HepG2 (cell line): ENCODE measurements around the gene TMEM8B. TPM values are rescaled to one million over a fixed set of nuclear protein-coding genes. Genes with fewer than 3 reads are reported as not detected.

ENCODE experiments used
- CBX5 ChIP-seq: sonication (generic); formaldehyde crosslinking; IDR thresholded peaks from 2 replicates; pipeline ENCODE4 v1.4.0; 2020; ENCODE audit warnings: missing genetic modification reagents, borderline replicate concordance
- ELF4 ChIP-seq: sonication (generic); formaldehyde crosslinking; IDR thresholded peaks from 2 replicates; pipeline ENCODE4 v1.5.0; 2020; ENCODE audit warnings: missing genetic modification reagents, mild to moderate bottlenecking, moderate library complexity, borderline replicate concordance
- NPAS2 ChIP-seq: sonication (generic); formaldehyde crosslinking; IDR thresholded peaks from 2 replicates; pipeline ENCODE4 v1.8.0; 2022; ENCODE audit warnings: mild to moderate bottlenecking, missing genetic modification reagents, borderline replicate concordance
- PRMT3 ChIP-seq: sonication (generic); formaldehyde crosslinking; IDR thresholded peaks from 2 replicates; pipeline ENCODE4 v1.8.1; 2022; ENCODE audit warnings: low read depth, mild to moderate bottlenecking, moderate library complexity, missing genetic modification reagents, borderline replicate concordance
- RBFOX2 ChIP-seq: fragments of 200-400 bp; formaldehyde crosslinking; IDR thresholded peaks from 2 replicates; pipeline ENCODE4 v1.6.1; 2017; ENCODE audit warnings: low read depth, mild to moderate bottlenecking, low read length
- SAFB2 ChIP-seq: sonication (generic); formaldehyde crosslinking; IDR thresholded peaks from 2 replicates; pipeline ENCODE4 v1.5.1; 2020; ENCODE audit warnings: missing genetic modification reagents, low read depth, mild to moderate bottlenecking, borderline replicate concordance
- ZNF451 ChIP-seq: sonication (generic); formaldehyde crosslinking; IDR thresholded peaks from 2 replicates; pipeline ENCODE4 v1.5.0; 2020; ENCODE audit warnings: mild to moderate bottlenecking, missing genetic modification reagents
- ZNF564 ChIP-seq: sonication (generic); formaldehyde crosslinking; IDR thresholded peaks from 2 replicates; pipeline ENCODE4 v1.8.1; 2023; ENCODE audit warnings: mild to moderate bottlenecking, missing genetic modification reagents
- polyA plus RNA-seq, 8 experiments: library from polyadenylated mRNA; depleted of rRNA in 3 of 8; stranded (reverse) in 7 of 8; unstranded in 1 of 8; fragments of >200 nt; fragmentation: Illumina TruSeq in 4 of 8; extraction: Trizol in 4 of 8; gene quantifications; 2 replicates each; pipeline versions ENCODE4 v1.2.1 to v1.2.3, GENCODE V29; 2011 to 2016; ENCODE audit warnings: low read depth in 4 of 8, missing spikeins in 1 of 8, mixed read lengths in 1 of 8; ENCODE audit not compliant: insufficient read depth in 1 of 8
- total RNA-seq, 5 experiments: library from RNA; depleted of rRNA; stranded (reverse); fragments of >200 nt; fragmentation: Illumina TruSeq; extraction: Trizol; gene quantifications; 2 replicates each; pipeline ENCODE4 v1.2.3, GENCODE V29; 2016; ENCODE audit warnings: low read depth in 1 of 5
- TF ChIP-seq, protein P1 (sequence below): IDR thresholded peaks from 2 replicates; pipeline ENCODE4 v1.6.1; 2016; ENCODE audit warnings: low read depth, control low read depth
- TF ChIP-seq, protein P2 (sequence below): sonication (generic); formaldehyde crosslinking; IDR thresholded peaks from 2 replicates; pipeline ENCODE4 v1.8.0; 2022; ENCODE audit warnings: mild to moderate bottlenecking, missing genetic modification reagents, borderline replicate concordance
- TF ChIP-seq, protein P3 (sequence below): sonication (generic); formaldehyde crosslinking; IDR thresholded peaks from 2 replicates; pipeline ENCODE4 v1.5.1; 2020; ENCODE audit warnings: missing genetic modification reagents, mild to moderate bottlenecking, borderline replicate concordance
- TF ChIP-seq, protein P4 (sequence below): sonication (generic); formaldehyde crosslinking; IDR thresholded peaks from 2 replicates; pipeline ENCODE4 v1.4.0; 2020; ENCODE audit warnings: mild to moderate bottlenecking, missing genetic modification reagents
- TF ChIP-seq, protein P5 (sequence below), 2 experiments: fragments of 450-650 bp in 1 of 2; sonication (generic) in 1 of 2; formaldehyde crosslinking in 1 of 2; IDR thresholded peaks; 2 replicates each; pipeline versions ENCODE4 v1.6.1 to v1.8.0; 2016 to 2022; ENCODE audit warnings: antibody characterized with exemption in 1 of 2, mild to moderate bottlenecking in 1 of 2, missing genetic modification reagents in 1 of 2

The TMEM8B gene
- total and polyA plus RNA-seq, 2 of the 13 experiments (the other 11 are each of a cell fraction or from before 2014, with no cell fraction given): 2.1 to 2.7 TPM

DNA sequence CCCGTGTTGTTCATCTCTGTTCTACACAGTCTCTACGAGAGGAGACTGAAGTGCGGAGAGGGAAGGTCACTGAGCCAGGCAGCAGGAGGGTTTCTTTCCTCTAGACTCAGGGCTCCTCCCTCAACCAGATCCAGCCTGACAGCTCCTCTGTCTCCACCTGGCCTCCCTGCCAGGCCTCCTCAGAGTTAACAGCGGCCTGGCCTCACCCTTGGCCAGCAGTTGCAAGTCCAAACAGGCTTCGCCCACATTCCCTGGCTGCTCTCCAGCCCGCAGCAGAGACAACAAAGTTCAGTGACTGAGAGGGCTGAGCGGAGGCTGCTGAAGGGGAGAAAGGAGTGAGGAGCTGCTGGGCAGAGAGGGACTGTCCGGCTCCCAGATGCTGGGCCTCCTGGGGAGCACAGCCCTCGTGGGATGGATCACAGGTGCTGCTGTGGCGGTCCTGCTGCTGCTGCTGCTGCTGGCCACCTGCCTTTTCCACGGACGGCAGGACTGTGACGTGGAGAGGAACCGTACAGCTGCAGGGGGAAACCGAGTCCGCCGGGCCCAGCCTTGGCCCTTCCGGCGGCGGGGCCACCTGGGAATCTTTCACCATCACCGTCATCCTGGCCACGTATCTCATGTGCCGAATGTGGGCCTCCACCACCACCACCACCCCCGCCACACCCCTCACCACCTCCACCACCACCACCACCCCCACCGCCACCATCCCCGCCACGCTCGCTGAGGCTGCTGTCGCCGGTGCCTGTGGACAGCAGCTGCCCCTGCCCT, 77.1 kb downstream of the TMEM8B start, which contains the start of gene HRCT1 (continued):
- TF ChIP-seq, protein P1, sequence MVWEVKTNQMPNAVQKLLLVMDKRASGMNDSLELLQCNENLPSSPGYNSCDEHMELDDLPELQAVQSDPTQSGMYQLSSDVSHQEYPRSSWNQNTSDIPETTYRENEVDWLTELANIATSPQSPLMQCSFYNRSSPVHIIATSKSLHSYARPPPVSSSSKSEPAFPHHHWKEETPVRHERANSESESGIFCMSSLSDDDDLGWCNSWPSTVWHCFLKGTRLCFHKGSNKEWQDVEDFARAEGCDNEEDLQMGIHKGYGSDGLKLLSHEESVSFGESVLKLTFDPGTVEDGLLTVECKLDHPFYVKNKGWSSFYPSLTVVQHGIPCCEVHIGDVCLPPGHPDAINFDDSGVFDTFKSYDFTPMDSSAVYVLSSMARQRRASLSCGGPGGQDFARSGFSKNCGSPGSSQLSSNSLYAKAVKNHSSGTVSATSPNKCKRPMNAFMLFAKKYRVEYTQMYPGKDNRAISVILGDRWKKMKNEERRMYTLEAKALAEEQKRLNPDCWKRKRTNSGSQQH (CRISPR knock-in tag): no peak
- no peak for TF ChIP-seq SAFB2 (CRISPR knock-in tag)
- TF ChIP-seq ELF4 (CRISPR knock-in tag): no peak
- TF ChIP-seq, protein P2, sequence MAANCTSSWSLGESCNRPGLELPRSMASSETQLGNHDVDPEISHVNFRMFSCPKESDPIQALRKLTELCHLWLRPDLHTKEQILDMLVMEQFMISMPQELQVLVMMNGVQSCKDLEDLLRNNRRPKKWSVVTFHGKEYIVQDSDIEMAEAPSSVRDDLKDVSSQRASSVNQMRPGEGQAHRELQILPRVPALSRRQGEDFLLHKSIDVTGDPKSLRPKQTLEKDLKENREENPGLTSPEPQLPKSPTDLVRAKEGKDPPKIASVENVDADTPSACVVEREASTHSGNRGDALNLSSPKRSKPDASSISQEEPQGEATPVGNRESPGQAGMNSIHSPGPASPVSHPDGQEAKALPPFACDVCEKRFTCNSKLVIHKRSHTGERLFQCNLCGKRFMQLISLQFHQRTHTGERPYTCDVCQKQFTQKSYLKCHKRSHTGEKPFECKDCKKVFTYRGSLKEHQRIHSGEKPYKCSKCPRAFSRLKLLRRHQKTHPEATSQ: no peak
- no peak for TF ChIP-seq NPAS2 (CRISPR knock-in tag)
- TF ChIP-seq ZNF564: no peak
- no peak for TF ChIP-seq RBFOX2
- no peak for TF ChIP-seq ZNF451
- TF ChIP-seq, protein P3, sequence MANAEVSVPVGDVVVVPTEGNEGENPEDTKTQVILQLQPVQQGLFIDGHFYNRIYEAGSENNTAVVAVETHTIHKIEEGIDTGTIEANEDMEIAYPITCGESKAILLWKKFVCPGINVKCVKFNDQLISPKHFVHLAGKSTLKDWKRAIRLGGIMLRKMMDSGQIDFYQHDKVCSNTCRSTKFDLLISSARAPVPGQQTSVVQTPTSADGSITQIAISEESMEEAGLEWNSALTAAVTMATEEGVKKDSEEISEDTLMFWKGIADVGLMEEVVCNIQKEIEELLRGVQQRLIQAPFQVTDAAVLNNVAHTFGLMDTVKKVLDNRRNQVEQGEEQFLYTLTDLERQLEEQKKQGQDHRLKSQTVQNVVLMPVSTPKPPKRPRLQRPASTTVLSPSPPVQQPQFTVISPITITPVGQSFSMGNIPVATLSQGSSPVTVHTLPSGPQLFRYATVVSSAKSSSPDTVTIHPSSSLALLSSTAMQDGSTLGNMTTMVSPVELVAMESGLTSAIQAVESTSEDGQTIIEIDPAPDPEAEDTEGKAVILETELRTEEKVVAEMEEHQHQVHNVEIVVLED: no peak
- TF ChIP-seq CBX5 (CRISPR knock-in tag): peak; percentile 71; the same call in 1 of the 2 replicates
- TF ChIP-seq PRMT3: no peak
- TF ChIP-seq, protein P4, sequence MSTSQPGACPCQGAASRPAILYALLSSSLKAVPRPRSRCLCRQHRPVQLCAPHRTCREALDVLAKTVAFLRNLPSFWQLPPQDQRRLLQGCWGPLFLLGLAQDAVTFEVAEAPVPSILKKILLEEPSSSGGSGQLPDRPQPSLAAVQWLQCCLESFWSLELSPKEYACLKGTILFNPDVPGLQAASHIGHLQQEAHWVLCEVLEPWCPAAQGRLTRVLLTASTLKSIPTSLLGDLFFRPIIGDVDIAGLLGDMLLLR (CRISPR knock-in tag): no peak
- TF ChIP-seq, protein P5, sequence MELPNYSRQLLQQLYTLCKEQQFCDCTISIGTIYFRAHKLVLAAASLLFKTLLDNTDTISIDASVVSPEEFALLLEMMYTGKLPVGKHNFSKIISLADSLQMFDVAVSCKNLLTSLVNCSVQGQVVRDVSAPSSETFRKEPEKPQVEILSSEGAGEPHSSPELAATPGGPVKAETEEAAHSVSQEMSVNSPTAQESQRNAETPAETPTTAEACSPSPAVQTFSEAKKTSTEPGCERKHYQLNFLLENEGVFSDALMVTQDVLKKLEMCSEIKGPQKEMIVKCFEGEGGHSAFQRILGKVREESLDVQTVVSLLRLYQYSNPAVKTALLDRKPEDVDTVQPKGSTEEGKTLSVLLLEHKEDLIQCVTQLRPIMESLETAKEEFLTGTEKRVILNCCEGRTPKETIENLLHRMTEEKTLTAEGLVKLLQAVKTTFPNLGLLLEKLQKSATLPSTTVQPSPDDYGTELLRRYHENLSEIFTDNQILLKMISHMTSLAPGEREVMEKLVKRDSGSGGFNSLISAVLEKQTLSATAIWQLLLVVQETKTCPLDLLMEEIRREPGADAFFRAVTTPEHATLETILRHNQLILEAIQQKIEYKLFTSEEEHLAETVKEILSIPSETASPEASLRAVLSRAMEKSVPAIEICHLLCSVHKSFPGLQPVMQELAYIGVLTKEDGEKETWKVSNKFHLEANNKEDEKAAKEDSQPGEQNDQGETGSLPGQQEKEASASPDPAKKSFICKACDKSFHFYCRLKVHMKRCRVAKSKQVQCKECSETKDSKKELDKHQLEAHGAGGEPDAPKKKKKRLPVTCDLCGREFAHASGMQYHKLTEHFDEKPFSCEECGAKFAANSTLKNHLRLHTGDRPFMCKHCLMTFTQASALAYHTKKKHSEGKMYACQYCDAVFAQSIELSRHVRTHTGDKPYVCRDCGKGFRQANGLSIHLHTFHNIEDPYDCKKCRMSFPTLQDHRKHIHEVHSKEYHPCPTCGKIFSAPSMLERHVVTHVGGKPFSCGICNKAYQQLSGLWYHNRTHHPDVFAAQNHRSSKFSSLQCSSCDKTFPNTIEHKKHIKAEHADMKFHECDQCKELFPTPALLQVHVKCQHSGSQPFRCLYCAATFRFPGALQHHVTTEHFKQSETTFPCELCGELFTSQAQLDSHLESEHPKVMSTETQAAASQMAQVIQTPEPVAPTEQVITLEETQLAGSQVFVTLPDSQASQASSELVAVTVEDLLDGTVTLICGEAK (IDR thresholded peaks at IDR 0.05): no peak
- TF ChIP-seq, protein P5 (CRISPR knock-in tag; IDR thresholded peaks at IDR 0.05): no peak
